ENCODE data around the gene GSG1L.

GSG1L gene

DNA sequence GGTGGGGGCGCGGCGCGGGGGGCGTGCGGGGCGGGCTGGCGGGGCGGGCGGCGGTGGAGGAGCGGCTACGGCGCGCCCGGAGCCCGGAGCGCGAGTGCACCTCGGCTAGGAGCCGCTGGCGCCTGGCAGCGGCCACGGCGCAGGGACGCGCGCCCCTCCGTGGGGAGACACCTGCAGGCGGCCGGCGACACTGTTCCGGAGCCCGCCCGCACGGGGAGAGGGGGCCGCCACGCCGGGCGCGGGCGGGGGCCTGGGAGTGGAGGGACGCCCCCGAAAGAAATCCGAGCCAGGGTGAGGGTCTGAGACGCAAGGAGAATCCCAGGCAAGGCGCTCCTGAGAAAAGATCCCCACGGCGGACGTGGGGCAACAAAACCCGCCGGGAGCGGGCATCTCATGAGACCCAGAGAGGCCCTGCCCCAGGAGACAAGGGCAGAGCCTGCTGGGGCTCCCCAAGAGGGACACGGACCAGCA, at the start of gene GSG1L:
GSG1L (minus strand) TSS at position 124 of the 471 bp plus-strand sequence. CDS start 290 bp downstream, outside the sequence.
- DNase-seq (ENCODE audit: low spot score), result no peak

DNA sequence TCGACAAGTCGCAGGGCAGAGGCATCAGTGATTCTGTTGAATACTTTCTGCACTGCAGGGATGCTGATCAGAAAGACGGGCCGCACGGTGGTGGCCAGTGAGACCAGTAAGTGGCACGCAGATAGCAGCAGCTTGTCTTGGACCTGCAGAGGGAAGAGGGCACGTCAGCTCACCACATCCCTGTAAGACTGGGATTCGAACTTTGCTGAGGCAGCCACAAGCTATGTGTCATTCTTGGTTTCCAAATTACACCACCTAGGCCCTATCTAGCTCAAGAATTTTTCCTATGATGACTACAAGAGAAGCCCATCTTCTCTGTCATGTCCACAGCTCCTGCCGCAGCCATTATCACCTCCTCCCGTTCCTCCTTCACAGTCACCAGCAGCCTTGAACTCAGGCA, 49.4 kb upstream of the GSG1L start:
- no peak for DNase-seq (ENCODE audit: low spot score)

DNA sequence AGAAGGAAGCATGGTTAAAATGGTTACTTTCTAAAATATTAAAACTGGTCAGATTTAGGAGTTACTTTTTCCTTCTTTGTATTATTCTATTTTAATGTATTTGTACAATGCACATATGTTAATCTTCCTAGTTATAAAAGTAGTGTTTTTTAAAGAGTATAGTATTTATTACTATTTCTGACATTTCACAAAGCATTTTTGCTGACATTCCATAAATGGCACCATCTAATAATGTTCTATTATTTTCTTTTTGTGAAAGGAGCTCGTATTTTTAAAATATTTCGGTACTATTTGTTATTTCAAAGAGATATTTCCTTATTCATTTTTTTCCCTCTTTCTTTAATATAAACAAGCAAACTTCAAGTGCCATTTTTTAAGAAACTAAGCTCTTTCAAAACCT, 47.5 kb upstream of the GSG1L start:
- DNase-seq (ENCODE audit: low spot score), result no peak

DNA sequence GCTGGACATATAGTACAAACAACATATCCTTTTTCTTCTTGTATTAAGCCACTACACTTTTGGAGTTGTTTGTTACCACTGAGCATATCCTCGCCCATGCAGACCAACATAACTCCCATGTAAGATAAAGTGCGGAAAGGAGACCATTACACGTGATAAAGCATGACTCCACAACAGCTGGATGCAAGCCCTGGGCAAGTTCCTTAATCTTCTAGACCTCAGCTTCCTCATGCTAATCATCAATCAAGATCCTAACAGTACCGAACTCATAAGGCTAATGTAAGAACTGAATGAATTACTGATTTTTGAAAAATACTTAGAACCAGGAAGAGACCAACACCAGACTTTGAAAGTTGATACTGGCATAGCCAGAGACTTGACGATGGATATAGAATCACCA, 47.0 kb upstream of the GSG1L start:
- peak; percentile 20 for DNase-seq (ENCODE audit: low spot score)

DNA sequence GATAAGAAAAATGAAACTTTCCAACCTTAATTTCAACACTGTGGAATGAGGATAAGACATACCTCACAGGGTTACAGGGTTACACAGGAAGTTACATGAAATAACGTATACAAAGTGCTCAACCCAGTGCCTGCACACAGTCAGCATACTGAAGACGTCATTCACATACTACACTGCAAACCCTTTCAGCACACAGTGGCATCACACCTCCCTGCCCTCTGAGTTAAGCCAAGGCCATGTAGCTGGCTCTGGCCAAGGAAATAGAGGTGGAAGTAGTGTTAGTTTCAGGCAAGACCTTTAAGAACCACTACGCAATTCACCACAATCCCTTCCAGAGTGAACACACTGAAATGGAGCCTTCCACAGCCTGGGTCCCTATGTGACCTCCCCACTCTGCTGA, 46.6 kb upstream of the GSG1L start:
- no peak for DNase-seq (ENCODE audit: low spot score)

DNA sequence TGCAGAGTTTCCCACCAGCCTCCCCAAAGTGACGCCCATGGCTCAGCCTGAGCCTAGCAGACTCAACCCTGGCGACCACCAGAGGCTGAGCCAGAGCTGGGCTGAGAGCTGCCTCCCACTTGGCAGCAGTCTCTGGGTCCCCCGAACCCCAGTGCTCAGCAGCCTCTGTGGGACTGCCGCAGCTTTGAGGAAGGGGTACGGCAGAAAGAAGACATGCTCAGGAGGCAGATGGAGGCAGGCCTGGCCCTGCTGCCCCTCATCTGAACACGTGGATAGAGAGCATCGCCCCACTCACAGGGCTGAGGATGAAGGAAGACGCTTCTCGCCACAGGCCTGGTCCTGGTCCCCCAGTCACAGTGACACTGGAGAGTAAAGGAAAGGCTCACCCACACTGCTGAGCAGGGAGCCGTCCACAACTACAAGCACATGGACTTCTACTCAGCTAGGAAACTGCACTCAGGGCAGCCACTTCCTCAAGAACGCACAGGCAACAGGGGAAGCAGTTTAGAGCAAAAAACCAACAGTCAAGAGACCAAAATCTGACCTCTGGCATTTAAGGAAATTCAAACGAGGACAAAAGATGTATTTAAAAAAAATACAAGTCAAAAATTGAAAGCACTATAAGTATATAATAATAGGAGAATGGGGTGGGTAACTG, 45.2 kb upstream of the GSG1L start:
- DNase-seq (ENCODE audit: low spot score), result no peak

DNA sequence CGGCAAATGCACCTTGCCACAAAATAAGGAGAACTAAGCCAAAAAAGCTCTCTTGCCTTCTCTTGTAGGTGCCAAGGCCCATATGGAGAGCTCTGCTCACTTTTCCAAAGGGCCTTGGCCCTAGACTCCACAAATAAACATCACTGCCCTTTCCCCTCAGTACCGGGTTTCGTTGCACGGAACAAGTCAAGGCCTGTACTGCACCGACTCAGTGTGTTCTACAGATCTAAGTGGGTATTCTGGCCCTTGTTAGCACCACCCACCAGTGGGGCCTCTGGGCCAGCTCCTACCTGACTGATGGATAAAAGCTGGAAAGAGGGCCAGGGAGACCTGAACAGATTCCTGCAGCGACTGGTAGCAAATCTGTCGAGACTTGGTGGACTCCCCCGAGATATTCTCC, 43.7 kb upstream of the GSG1L start:
- DNase-seq (ENCODE audit: low spot score), result no peak

DNA sequence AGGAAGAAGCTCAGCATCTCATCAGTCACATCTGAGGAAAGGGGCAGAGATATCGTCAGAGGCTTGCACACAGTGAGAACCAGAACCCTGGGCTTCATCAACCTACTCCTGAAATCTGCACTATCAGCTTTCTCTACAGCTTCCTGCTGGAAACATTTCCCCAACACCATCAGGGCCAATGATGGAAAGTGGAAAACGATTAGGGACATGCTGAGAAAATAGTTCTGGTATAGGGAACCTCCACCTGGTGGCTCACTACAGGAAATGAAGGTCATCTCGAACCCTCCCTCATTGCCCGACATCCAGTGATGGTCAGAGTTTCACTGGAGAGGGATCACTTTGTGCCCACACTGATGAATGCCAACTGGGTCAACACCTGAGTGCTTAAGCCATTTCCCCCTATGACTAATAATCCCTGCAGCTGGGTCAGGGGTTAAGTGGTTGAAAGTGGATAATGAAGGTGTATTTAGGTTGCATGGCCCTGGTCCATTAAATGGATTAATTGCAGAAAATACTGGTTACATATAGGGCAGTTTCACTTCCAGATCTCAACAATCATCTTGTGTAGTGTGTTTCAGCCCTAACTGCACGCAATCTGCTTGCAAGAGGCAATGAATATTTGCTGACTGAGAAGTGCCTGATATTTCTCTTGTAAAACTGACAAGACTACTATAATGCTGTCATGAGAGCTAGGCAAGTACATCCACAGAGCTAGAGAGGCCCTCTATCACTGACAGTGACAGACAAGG, 43.1 kb upstream of the GSG1L start:
- no peak for DNase-seq (ENCODE audit: low spot score)

DNA sequence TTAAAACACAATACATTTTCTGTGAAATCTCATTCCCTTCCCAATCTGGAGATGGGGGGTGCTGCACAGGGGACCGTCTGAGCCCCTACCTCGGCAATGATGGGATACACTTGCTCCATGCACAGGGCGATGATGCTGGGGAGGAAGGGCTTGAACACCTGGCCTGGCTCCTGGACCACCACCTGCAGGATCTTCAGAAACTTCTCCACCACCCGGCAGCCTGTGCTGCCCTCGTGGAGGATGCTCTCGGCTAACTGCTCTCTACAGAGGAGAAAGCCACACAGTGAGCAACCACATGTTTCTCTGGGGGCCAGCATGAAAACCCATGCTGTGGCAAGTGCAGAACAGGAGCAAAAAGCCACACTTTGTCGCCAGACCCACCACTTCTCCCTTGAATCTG, 42.4 kb upstream of the GSG1L start:
- DNase-seq (ENCODE audit: low spot score), result no peak

DNA sequence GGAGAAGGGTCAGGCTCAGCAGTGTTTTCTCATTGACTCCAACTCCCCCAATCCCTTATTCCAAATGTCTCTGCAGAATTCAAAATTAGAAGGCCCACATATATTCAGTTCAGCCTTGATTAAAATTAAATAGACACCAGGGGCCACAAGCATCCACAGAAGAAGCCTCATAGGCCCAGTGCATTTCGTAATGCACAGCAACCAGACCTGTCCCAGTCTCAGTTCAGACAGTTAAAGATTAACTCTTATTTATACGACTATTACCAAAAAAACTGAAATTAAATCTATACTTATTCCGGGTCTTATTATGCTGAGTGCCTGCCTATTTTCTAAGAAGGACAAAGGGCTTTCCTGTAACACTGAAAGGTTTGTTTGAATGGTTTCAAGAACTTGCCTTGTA, 41.8 kb upstream of the GSG1L start:
- DNase-seq (ENCODE audit: low spot score), result no peak

DNA sequence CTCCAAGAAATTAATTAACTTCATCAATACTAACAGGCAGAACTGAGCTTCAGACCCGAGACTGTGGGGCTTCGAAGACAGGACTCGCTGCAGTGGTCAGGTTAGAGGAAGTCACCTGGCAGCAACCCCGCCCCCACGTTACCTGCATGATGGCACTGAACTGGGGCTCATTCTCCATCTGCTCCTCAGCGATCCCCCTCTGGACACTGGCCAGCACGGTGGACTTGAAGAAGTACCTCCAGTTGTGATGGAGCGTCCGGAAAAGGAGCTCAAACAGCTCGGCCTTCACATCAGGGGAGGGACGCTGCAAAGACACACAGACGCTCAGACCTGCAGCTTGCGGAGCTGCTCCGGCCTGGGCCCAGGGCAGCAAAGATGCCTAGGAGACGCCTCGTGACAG, 40.9 kb upstream of the GSG1L start:
- DNase-seq (ENCODE audit: low spot score), result no peak

DNA sequence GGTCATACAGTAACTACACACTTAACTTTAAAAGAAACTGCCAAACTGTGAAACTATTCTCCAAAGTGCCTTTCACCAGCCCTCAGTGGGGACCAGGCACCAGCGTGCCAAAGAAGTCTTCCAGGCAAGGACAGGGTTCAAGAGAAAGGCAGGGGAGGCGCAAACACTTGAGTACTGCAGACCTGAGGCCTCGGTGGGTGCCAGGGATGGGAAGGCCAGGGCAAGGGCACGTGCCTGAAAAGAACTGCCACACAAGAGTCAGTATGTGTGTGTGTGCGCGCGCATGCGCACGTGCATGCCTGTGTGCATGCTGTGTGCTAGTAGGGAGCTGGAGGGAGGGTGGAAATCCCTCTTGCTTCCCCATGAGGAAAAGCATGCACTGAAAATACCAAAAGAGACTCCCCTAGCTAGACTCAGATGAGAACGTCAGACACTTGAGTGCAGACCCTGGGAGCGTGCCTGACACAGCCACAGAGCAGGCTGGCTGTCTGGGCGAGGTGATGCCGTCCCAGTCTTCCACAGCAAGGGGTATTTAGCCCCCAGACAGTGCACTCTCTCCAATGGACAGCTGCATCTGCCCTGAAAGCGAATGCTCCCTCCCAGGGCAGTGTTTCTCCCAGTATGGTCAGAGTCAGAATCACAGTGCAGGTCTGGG, 40.1 kb upstream of the GSG1L start:
- no peak for DNase-seq (ENCODE audit: low spot score)

DNA sequence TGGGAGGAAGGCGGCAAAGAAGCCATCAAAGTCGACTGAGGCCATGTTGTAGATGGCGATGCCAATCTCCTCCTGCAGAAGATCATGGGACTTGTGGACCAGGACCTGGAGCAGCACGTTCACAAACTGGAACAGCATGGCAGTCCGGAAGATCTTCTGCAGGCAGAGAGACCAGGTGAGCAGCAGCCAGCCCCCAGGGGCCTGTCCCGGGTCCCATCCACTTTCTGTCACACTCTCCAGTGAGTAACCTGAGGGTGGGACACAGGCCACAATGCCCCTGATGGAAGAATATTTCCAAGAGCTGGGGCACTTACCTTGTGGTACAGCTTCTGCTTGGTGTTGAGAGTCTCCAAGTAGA, 38.0 kb upstream of the GSG1L start:
- DNase-seq (ENCODE audit: low spot score), result no peak

DNA sequence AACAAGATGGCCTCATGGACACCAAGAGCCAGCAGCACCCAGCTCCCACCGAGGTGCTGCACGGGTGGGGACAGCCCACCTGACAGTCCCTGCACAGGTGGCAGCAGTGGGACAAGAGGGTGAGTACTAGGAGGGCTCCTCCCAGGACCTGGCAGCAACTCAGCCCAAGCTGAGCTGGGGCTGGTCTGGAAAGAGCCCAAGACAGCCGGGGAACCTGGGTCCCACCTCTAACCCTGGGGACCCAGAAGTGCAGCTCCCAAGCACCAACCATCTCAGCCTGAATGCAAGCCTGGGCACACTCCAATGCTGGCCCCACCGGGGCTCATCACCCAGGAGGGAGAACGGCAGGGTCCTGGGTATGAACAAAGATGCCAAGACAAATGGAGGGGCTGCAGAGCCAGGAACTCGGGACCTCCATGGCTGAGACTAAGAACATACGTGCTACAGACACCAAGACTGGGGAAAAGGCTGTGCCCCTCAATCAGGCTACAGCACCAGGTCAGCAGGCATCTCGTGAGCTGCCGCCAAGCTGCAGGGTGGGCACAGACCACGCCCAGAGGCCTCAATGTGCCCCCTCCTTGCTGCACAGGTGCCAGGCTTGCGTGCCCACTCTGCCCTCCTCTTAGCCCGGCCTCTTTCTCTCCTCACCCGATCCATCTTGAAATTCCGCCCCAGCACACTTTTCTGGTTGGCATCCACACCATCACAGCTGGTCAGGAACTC, 37.5 kb upstream of the GSG1L start:
- DNase-seq (ENCODE audit: low spot score), result no peak

DNA sequence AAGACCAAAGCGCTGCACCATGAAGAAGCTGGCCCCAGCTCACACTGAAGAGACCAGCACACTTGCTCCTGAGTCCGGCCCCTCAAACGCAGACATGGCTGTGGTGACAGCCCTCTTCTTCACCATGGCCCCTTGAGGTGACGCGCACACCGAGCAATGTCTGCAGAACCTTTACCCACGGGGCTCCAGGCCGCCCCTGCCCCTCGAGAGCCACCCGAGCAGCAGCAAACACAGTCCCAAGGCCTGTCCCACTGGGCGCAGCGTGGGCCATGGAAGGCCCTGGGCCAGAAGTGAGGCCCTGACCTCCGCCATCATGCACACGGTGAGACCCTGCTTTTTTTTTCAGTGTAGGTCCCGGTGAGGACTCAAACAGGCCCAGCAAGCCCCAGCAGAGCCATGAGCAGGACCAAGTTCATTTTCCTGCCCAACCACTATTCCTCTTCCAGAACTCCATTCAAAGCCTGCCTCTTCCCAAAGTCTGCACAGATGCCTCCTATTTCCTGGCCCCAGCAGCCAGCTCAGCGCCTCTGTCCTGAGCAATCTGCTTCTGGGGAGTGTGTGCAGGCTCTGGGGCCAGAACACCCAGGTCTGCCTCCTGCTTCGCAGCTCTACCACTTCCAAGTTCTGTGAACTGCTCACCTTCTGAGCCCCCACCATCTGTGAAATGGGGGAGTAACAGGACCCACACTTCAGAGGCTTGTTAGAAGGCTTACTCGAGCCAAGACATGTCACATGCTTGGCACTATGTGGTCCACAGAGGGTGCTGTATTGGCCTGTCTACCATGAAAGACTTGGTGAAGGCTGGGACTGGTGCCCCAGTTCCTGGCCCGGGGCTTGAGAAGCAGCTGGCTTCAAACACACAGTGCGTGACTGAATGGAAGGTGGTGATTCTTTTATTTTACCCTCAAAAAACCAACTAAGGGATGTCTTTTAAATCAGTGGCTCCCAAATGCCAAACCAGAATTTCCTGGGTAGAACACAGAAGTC, 35.7 kb upstream of the GSG1L start:
- no peak for DNase-seq (ENCODE audit: low spot score)

DNA sequence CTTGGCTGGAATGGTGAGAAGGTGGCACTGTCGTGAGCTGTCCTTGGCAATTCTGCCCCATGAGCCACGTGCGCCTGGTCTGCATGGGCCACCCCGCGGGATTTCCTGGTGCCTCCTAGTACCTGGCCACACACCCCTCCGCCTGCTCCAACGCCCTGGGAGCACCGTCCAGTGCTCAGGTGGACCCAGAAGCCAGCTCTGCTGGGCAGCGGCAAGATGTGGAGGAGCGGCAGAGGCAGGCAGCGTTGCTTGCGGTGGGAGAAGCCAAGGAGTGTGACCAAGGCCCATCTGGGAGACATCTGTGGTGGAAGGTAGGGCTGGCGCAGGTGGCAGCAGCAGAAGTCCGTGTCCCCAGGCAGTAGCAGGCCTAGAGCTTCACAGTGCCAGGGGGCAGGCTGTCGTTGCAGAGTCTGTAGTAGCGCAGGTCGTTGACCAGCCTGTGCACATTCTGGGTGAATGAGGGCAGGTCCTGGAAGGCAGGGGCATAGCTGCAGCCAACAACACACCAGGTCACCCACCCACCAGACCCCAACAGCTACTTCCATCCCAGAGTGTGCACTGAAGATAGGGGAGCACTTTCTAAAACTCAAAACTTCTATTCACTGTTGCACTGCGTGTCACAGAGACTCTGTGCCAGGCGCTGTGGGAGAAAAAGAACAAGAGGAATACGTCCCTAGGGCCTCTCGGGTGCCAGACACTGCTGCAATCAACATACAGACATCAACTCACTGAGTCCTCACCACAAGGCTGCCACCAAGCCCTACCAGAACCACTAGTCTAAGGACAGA, 34.9 kb upstream of the GSG1L start:
- DNase-seq (ENCODE audit: low spot score), result no peak

DNA sequence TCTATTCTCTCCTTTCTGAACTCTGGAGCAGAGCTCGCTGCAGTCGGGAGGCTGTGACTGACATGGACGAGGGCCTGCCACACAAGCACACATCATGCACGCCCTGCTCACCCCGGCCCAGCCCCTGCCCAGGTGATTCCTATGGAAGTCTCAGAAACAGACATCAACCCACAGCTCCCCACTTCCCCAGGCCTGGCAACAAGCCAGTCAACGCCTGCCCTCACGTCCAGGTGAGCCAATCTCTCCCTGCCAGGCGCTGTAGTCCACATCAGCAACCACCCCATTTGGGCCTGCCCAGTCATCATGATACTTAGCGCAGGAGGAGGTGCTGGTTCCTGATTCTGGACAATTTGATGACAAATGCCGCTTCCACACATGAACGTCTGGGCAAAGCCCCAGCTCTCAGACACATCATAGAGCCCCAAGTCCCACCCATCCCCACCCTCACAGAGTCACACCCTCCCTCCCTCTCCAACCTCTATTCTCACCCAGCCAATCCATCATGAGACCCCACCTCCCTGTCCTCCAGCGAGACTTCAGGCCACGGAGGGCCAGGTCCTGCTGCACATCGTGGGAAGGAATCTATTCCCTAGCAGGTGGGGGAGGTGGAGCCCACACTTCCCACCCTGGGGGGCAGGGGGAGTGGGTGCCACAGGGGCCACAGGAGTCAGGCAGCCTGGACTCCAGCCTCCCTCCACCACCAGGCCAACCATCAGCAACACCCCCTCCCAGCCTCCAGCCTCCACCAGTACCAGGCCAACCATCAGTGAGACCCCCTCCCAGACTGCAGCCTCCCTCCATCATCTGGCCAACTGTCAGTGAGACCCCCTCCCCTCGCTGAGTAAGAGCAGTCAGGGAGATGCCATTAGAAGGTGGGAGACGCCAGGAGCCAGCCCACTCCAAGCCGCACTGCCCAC, 33.7 kb upstream of the GSG1L start:
- DNase-seq (ENCODE audit: low spot score), result no peak

DNA sequence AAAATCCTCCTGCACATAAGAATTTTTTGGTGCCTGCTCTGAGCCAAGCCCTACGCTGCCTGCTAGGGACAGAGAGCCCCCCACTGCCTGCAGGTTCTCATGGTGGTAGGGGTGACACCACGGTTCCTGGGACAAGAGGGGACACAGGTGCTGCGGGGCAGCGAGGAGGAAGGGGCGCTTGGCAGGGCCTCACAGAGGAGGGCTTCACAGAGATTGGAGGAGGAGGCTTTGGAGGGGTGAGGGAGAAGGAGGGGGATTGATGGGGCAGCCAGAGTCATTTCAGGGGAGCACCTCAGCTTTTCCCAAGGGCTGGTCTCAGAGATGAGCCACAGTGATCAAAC, 29.8 kb upstream of the GSG1L start:
- DNase-seq (ENCODE audit: low spot score), result no peak

DNA sequence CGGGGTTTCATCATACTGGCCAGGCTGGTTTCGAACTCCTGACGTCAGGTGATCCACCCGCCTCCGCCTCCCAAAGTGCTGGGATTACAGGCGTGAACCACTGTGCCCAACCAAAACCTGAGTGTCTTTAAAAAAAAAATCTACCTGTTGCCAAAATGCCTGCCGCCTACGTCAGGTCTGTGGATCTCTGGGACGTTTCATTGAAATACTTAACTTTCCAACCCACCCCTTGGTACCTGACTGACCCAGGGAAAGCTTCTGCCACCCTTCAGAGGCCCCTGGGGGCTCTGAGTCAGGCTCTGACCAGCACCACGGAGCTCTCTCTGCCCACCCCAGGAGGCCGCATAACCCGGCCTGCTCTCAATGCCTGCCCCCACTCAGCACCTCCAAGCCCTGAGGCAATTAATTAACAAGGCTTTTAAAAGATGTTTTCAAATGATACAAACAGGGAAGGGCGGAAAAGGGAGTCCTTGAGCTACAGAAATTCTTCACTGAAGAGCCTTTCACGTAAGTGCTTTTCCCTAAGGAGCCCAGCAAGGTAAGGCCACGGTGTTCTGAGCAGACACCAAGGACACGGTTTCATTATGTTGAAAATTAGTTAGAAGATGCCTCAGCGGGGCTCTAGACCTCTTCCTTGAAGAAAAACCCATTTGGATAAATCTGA, 29.3 kb upstream of the GSG1L start:
- DNase-seq (ENCODE audit: low spot score), result no peak

Measured in hematopoietic multipotent progenitor cell treated with erythropoietin and hydrocortisone succinate and interleukin-3 and kit ligand, for 15 days (in vitro differentiated cells).